Stimulated activated CD4-positive, alpha-beta T cell treated with anti-CD3 and anti-CD28 coated beads, Interleukin-15, amount 100 ng/mL, for 1 hour (primary cell): ENCODE results near the gene RIMBP3C.
"Not testable (repeated sequence)": the region's sequence is repeated elsewhere in the genome, so short reads cannot be mapped to it uniquely, and the experiment has no call there.

Source experiments
- DNase-seq, 2 donors: peaks; one replicate each; pipeline ENCODE4 v3.0.0-alpha.2; 2020; ENCODE audit warnings: low read depth in 1 of 2, low spot score in 1 of 2

The RIMBP3C gene

DNA sequence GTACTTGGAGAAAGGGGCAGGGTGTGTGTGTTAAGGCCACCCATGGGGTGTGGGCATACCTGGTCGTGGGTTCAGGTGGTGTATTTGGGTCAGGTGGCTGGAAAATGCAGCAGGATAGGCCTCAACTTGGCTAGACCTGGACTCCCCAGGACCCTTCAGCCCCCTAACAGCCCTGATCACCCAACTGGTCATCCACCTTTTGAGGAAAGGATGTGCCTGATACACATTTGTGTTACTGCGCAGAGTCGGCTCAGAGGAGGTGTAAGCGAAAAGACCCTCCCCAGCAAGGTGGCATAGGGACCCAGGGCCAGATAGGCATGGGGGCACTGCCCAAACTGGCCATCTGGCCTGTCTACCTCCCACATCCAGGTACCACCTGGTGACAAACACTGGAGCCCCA, at the start of gene RIMBP3C:
Gene RIMBP3C (minus strand): TSS at position 101 of the 400 bp plus-strand sequence. CDS start 485 bp downstream, outside the sequence.
- not testable (repeated sequence) for DNase-seq

DNA sequence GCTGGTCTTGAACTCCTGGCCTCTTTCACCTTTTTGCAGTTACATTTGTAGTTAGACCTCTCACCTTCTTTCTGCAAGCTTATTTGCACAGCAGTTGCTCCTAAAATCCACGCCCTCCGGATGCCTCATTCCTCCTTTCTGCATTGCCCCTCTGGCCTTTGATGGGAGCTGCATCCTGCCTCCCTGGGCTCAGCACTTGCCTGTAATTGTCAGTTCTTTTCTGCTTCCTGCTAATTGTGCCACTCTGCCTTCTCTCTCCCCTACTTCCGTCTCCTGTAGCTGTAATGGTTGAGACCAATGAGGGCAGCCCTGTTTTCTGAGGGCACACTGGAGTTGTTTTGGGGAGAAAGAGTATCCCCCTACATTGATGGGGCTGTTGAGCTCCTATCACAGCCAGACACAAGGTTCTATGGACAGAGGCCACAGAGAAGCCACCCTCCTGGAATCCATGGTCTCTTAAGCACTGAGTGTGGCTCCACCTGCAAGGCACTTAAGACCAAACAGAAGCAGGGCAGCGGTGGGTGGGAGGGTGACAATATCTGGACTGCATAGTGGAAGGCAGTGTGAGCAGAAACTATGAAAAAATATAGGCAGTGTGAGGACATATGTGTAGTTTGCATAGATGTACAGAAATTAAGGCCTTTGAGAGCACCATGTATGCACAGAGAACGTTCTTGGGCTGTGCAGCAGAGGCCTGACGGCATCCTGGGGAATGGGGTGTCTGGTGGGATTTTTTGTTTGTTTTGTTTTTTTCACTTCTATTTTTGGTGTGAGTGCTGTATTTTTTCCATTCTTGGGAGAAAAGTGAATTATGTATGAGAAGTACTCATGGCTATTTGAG, 48.0 kb upstream of the RIMBP3C start:
- no peak for DNase-seq

GRCh38 chr22:21598302-21598701, 47.0 kb upstream of the RIMBP3C start:
- DNase-seq, result no peak

GRCh38 chr22:21596356-21597135, 45.3 kb upstream of the RIMBP3C start:
- not testable (repeated sequence) for DNase-seq

DNA sequence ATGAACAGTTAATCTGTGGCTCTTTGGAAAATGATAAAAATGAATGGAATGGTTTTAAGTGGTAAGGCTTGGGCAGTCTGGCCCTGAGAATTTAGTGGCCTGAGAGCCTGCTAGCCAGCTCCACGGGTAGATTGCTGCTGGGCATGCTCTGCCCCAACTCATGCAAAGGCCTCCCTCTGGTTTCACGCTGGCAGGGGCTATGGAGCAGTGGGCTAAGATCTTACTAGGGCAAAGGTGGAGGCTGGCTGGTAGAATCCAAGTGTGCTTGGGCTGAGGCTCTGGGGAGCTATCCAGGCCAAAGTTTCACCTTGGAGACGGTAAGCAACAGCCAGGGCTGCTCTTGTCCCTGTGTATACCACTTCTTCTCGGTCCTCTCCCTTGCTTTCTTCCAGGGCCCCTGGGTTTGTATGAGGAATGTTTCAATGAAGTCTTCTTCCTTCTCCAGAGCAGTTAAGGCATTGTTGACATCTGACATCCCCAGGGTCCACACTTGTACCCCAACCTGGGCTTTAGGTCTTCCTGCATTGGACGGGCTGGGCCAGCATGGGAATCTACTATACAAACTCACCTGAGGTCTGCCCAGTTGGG, 43.7 kb upstream of the RIMBP3C start:
- DNase-seq, result no peak

GRCh38 chr22:21593406-21594232, 42.4 kb upstream of the RIMBP3C start:
- DNase-seq, result no peak

GRCh38 chr22:21592422-21592821, 41.2 kb upstream of the RIMBP3C start:
- no peak for DNase-seq

- DNase-seq, result no peak
Observed at GRCh38 chr22:21591695-21592094, 40.4 kb upstream of the RIMBP3C start.

DNA sequence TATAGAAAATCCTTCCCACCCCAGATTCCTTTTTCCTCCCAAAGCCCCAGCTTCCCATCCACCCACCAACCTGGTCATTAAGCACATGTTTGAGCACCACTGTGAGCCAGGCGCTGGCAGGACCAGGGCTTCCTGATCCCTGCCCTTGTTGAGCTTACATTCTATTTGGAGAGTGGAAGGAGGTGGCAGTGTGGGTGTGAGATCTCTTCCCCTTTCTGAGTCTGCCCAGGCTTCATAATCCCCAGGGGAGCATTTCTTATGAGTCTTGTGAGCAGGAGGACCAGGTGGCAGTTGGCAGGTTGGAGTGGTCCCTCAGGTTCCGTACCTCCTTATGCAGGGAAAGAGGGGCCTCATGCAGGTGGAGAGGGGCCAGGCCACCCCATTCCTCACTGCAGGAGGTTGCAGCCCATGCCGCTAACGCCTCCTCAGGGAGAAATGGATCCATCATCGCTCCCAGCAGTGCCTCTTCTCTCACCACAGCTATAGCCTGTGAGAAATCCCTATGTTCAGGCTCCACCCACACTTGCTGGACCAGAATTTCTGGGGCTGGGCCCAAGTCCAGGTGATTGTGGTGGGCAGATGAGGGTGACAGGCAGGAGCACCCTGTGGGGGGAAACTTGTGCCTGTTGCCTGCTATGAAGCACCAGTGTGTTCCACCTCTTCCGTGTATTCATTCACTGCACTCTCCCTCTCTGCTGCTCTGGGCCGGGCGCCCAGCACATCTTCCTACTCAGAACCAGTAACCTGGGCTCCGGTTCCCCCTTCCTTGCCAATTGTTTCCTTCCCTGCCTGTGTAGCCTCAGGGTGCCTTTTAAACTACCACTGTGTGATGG, 39.8 kb upstream of the RIMBP3C start:
- DNase-seq, result no peak

DNA sequence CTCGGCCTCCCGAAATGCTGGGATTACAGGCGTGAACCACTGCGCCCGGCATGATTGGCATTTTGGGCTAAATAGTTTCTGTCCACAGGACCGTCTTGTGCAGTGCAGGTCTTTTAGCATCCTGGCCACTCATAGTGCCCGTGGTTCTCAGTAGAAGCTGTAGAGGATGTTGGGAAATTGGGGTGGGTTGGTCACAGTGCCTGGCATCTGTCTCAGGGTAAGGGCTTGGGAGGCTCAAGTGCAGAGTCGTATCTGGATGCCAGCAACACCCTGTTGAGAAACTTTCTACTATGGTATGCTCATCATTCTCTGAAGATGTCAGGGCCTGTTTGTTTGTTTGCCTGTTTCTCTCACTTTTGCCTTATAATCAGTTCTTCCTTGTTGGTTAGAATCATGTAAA, 38.1 kb upstream of the RIMBP3C start:
- no peak for DNase-seq

GRCh38 chr22:21587803-21588611, 36.7 kb upstream of the RIMBP3C start:
- peak in 1 of 2 donors; percentile 12 for DNase-seq

- no peak for DNase-seq
Observed at GRCh38 chr22:21585389-21585788, 34.1 kb upstream of the RIMBP3C start.

GRCh38 chr22:21582801-21583740, 31.8 kb upstream of the RIMBP3C start:
- DNase-seq, result no peak

DNA sequence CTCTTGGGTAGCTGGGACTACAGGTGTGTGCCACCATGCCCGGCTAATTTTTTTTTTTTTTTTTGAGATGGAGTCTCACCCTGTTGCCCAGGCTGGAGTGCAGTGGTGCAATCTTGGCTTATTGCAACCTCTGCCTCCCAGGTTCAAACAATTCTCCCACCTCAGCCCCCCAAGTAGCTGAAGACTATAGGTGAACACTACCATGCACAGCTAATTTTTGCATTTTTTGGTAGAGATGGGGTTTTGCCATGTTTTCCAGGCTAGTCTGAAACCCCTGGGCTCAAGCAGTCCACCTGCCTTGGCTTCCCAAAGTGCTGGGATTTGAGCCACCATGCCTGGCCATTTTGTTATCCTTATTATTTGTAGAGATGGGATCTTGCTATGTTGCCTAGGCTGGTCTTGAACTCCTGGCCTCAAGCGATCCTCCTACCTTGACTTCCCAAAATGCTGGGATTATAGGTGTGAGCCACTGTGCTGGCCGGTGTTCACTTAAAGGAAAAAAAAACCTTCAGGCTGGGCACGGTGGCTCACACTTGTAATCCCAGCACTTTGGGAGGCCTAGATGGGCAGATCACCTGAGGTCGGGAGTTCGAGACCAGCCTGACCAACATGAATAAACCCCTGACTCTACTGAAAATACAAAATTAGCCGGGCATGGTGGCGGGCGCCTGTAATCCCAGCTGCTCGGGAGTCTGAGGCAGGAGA, 29.9 kb upstream of the RIMBP3C start:
- DNase-seq, result not testable (repeated sequence)

- DNase-seq, result not testable (repeated sequence)
Observed at GRCh38 chr22:21580623-21581007, 29.4 kb upstream of the RIMBP3C start.

GRCh38 chr22:21579474-21579851, 28.2 kb upstream of the RIMBP3C start:
- no peak for DNase-seq

DNA sequence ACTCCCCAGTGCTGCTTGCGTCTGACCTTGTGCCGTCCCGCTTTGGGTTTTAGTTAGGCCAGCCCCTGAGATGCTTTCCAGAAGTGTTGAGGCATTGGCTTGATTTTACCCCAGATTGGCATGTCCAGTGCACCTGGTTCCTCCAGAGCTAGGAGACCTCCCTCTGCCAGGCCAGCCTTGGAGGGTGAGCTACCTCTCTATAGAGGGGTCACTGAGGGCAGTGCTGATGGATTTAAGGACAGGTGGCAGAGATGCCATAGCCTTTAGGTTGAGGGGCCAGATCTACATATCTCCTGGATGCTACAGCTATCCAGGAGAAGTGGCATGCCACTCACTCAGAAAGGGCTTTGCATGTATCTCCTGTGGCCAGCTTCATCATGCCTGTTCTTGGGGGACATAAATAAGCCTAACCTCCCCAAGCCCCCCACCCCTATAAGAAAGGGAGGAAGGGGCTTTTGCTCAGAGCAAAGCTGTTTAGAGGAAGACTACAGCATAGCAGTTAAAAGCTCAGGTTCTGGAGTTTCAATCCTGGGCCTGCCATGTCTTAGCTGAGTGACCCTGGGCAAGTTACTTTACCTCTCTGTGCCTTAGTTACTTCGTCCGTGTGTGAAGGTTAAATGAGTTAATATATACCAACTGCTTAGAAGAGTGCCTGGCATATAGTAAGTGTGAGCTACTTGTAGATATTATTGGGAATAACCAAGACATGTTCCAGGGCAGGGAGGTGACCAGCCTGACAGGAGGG, 22.7 kb upstream of the RIMBP3C start:
- no peak for DNase-seq
